PFSK-1 (cell line): Measurements from ENCODE around the gene CD226.

Source experiments
- POLR2AphosphoS5 ChIP-seq: IDR thresholded peaks from 2 replicates; pipeline ENCODE4 v1.6.1; 2012; ENCODE audit warnings: low read depth, mild to moderate bottlenecking, control low read depth, low read length, moderate library complexity
- TAF1 ChIP-seq: IDR thresholded peaks from 2 replicates; pipeline ENCODE4 v1.6.1; 2012; ENCODE audit warnings: low read length, control low read depth, borderline replicate concordance; ENCODE audit not compliant: insufficient read depth

GRCh38 chr18:69987870-69988269 is 40.2 kb upstream of the CD226 start:
- no peak for TF ChIP-seq POLR2AphosphoS5
- TF ChIP-seq TAF1, result no peak
